Fibroblast of lung (primary cell): Measurements from ENCODE around the gene CIAO3.

Source experiments
- CTCF ChIP-seq, 2 donors: IDR thresholded peaks in 1 of 2; conservative IDR thresholded peaks in 1 of 2; 1 replicate in 1 of 2; 2 replicates in 1 of 2; pipeline ENCODE4 v1.5.1; 2011 to 2012; ENCODE audit warnings: low read length in 2 of 2, control low read depth in 1 of 2, inconsistent platforms in 1 of 2, low read depth in 1 of 2, mild to moderate bottlenecking in 1 of 2
- EZH2 ChIP-seq: IDR thresholded peaks from 2 replicates; pipeline ENCODE4 v1.5.1; 2012; ENCODE audit warnings: low read length, control low read depth, mild to moderate bottlenecking; ENCODE audit errors: missing control alignments

GRCh38 chr16:722835-723633 lies 17.8 kb downstream of the CIAO3 start:
- no peak for TF ChIP-seq CTCF (conservative IDR thresholded peaks at IDR 0.05 in 1 of 2, IDR thresholded peaks at IDR 0.05 in 1 of 2; ENCODE audit: low read depth in 1 of 2, low read length in 2 of 2)
- no peak for TF ChIP-seq EZH2
